Ishikawa (cell line): ENCODE measurements around the gene S100A16.

Experiments
- CEBPB ChIP-seq: IDR thresholded peaks from 2 replicates; pipeline ENCODE4 v1.6.1; 2012
- CREB1 ChIP-seq: IDR thresholded peaks from 2 replicates; pipeline ENCODE4 v1.6.1; 2012; ENCODE audit warnings: low read depth
- EP300 ChIP-seq: IDR thresholded peaks from 2 replicates; pipeline ENCODE4 v1.6.1; 2012; ENCODE audit warnings: borderline replicate concordance
- FOXM1 ChIP-seq: IDR thresholded peaks from 2 replicates; pipeline ENCODE4 v1.6.1; 2012; ENCODE audit warnings: low read depth, borderline replicate concordance
- NFIC ChIP-seq: IDR thresholded peaks from 2 replicates; pipeline ENCODE4 v1.6.1; 2012
- RAD21 ChIP-seq: IDR thresholded peaks from 2 replicates; pipeline ENCODE4 v1.6.1; 2012; ENCODE audit warnings: low read depth
- YY1 ChIP-seq: IDR thresholded peaks from 2 replicates; pipeline ENCODE4 v1.6.1; 2012; ENCODE audit warnings: low read depth
- ZBTB7A ChIP-seq: IDR thresholded peaks from 2 replicates; pipeline ENCODE4 v1.6.1; 2012; ENCODE audit warnings: low read depth
- TF ChIP-seq, protein P1 (sequence below): IDR thresholded peaks from 2 replicates; pipeline ENCODE4 v1.6.1; 2012; ENCODE audit warnings: low read depth, mild to moderate bottlenecking
- TF ChIP-seq, protein P2 (sequence below): IDR thresholded peaks from 2 replicates; pipeline ENCODE4 v1.6.1; 2012

DNA sequence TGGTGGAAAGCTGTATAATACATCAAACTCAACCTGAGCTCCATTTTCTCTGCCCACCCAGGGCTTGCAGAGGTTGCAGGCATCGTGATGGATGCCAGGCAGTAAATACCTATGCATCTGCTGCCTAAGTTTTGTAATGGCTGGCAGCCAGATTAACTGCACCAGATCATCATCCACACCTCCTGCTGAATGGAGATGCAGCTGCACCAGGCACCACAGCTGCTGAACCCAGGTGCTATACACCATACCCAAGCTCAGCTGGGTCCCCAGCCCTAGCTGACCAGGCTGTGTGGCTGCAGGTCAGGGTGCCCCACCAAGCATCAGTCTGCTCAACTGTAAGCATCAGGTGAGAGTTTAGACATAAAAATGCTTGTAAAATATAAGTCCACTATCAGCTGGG is 38.8 kb upstream of the S100A16 start:
- no peak for TF ChIP-seq RAD21
- no peak for TF ChIP-seq FOXM1
- TF ChIP-seq YY1, result no peak
- TF ChIP-seq CREB1, result no peak
- TF ChIP-seq CEBPB, result no peak
- TF ChIP-seq EP300, result no peak
- no peak for TF ChIP-seq ZBTB7A
- no peak for TF ChIP-seq NFIC
- TF ChIP-seq, protein P1, sequence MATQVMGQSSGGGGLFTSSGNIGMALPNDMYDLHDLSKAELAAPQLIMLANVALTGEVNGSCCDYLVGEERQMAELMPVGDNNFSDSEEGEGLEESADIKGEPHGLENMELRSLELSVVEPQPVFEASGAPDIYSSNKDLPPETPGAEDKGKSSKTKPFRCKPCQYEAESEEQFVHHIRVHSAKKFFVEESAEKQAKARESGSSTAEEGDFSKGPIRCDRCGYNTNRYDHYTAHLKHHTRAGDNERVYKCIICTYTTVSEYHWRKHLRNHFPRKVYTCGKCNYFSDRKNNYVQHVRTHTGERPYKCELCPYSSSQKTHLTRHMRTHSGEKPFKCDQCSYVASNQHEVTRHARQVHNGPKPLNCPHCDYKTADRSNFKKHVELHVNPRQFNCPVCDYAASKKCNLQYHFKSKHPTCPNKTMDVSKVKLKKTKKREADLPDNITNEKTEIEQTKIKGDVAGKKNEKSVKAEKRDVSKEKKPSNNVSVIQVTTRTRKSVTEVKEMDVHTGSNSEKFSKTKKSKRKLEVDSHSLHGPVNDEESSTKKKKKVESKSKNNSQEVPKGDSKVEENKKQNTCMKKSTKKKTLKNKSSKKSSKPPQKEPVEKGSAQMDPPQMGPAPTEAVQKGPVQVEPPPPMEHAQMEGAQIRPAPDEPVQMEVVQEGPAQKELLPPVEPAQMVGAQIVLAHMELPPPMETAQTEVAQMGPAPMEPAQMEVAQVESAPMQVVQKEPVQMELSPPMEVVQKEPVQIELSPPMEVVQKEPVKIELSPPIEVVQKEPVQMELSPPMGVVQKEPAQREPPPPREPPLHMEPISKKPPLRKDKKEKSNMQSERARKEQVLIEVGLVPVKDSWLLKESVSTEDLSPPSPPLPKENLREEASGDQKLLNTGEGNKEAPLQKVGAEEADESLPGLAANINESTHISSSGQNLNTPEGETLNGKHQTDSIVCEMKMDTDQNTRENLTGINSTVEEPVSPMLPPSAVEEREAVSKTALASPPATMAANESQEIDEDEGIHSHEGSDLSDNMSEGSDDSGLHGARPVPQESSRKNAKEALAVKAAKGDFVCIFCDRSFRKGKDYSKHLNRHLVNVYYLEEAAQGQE, result no peak
- TF ChIP-seq, protein P2, sequence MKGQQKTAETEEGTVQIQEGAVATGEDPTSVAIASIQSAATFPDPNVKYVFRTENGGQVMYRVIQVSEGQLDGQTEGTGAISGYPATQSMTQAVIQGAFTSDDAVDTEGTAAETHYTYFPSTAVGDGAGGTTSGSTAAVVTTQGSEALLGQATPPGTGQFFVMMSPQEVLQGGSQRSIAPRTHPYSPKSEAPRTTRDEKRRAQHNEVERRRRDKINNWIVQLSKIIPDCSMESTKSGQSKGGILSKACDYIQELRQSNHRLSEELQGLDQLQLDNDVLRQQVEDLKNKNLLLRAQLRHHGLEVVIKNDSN, result no peak
